Thyroid gland (tissue), 4 donors: Measurements from ENCODE around the gene IFT43. TPM values are rescaled to one million over a fixed set of nuclear protein-coding genes. Genes with fewer than 3 reads are reported as not detected.

Source experiments
- DNase-seq, 2 donors: peaks; one replicate each; pipeline ENCODE4 v3.0.0-alpha.2; 2019
- H3K27ac ChIP-seq, 3 donors: fragments of 200-600 bp; sonication (generic); 1 replicate in 2 of 3; 2 replicates in 1 of 3; pipeline ENCODE4 v1.5.1; 2016 to 2019; ENCODE audit warnings: mild to moderate bottlenecking in 1 of 3, moderate library complexity in 1 of 3
- H3K27me3 ChIP-seq: fragments of 200-600 bp; sonication (generic); one replicate; pipeline ENCODE4 v1.5.1; 2019
- H3K36me3 ChIP-seq, 2 donors: fragments of 200-600 bp; sonication (generic); one replicate each; pipeline ENCODE4 v1.5.1; 2016 to 2019
- H3K4me1 ChIP-seq, 2 donors: fragments of 200-600 bp; sonication (generic); one replicate each; pipeline ENCODE4 v1.5.1; 2017 to 2019
- H3K4me3 ChIP-seq, 3 donors: fragments of 200-600 bp; sonication (generic); replicated peaks in 1 of 3; 1 replicate in 2 of 3; 2 replicates in 1 of 3; pipeline ENCODE4 v1.5.1; 2016; ENCODE audit warnings: mild to moderate bottlenecking in 1 of 3
- H3K9me3 ChIP-seq: fragments of 200-600 bp; sonication (generic); one replicate; pipeline ENCODE4 v1.5.1; 2017
- CTCF ChIP-seq, 6 experiments: fragments of 200-600 bp in 3 of 6; fragments of 450-650 bp in 3 of 6; sonication (generic) in 3 of 6; IDR thresholded peaks; one replicate each; pipeline ENCODE4 v1.5.1; 2016 to 2019; ENCODE audit warnings: antibody characterized with exemption in 6 of 6, mild to moderate bottlenecking in 2 of 6, inconsistent platforms in 1 of 6, moderate library complexity in 1 of 6
- POLR2A ChIP-seq, 2 donors: fragments of 450-650 bp; IDR thresholded peaks; one replicate each; pipeline ENCODE4 v1.6.1; 2017; ENCODE audit warnings: antibody characterized with exemption in 2 of 2, mild to moderate bottlenecking in 2 of 2, moderate library complexity in 1 of 2
- WGBS, 2 donors: methylation state at CpG; one replicate each; pipeline ENCODE4 v1.1.5; 2017; 5-methylcytosine and 5-hydroxymethylcytosine counted together
- intact Hi-C: fragments of 100-400 bp; cut with DNase I; formaldehyde crosslinking; loops from one replicate; pipeline ENCODE4 v1.15.1; 2023
- total RNA-seq, 4 donors: library from RNA; depleted of rRNA; stranded (reverse); fragments of >200 nt; gene quantifications; one replicate each; pipeline ENCODE4 v1.2.3, GENCODE V29; 2016

IFT43 gene
- total RNA-seq, 4 donors from 2014 or later, result 39.0 to 59.8 (median 52.4) TPM

GRCh38 chr14:76112889-76113624 is 127.5 kb downstream of the IFT43 start:
- intact Hi-C loops, result no loop called here
- no peaks in the 10 kb centered on the region for H3K27me3 ChIP-seq
- no peak overlapping the region for H3K4me3 ChIP-seq
- H3K27ac ChIP-seq, result no peak overlapping the region
- no peak for DNase-seq
- no peak for TF ChIP-seq CTCF (IDR thresholded peaks at IDR 0.05)
- TF ChIP-seq POLR2A (IDR thresholded peaks at IDR 0.05), result no peak
- no peaks in the 10 kb centered on the region for H3K36me3 ChIP-seq
- 59 to 66% methylated on average over 18 to 22 of the region's 22 CpGs for WGBS, 2 donors
- H3K4me1 ChIP-seq, result no peaks in the 10 kb centered on the region
- H3K9me3 ChIP-seq, result no peaks in the 10 kb centered on the region

GRCh38 chr14:76113691-76114090 is 128.1 kb downstream of the IFT43 start:
- Histone ChIP-seq H3K9me3 (no peaks in the 10 kb centered on the region), H3K4me1 (no peaks in the 10 kb centered on the region), H3K36me3 (no peaks in the 10 kb centered on the region), H3K27me3 (no peaks in the 10 kb centered on the region), H3K4me3 (no peak overlapping the region), H3K27ac (no peak overlapping the region)
- WGBS, 2 donors, result 28 to 41% methylated on average over 8 of the region's 8 CpGs
- DNase-seq, result no peak
- TF ChIP-seq POLR2A (IDR thresholded peaks at IDR 0.05) (no peak), CTCF (IDR thresholded peaks at IDR 0.05) (no peak)
- intact Hi-C loops, result no loop called here

- Histone ChIP-seq H3K9me3 (no peaks in the 10 kb centered on the region), H3K36me3 (no peaks in the 10 kb centered on the region), H3K4me3 (no peak overlapping the region), H3K4me1 (no peaks in the 10 kb centered on the region), H3K27me3 (no peaks in the 10 kb centered on the region), H3K27ac (no peak overlapping the region)
- TF ChIP-seq CTCF (IDR thresholded peaks at IDR 0.05) (no peak), POLR2A (IDR thresholded peaks at IDR 0.05) (no peak)
- WGBS, 2 donors, result 61 to 72% methylated on average over 2 of the region's 2 CpGs
- intact Hi-C loops, result no loop called here
- no peak for DNase-seq
Observed at GRCh38 chr14:76115010-76115422, 129.5 kb downstream of the IFT43 start.

GRCh38 chr14:76117789-76118484 is 132.4 kb downstream of the IFT43 start:
- Histone ChIP-seq H3K27ac (no peak overlapping the region), H3K9me3 (no peaks in the 10 kb centered on the region), H3K36me3 (no peaks in the 10 kb centered on the region), H3K4me3 (no peak overlapping the region), H3K27me3 (no peaks in the 10 kb centered on the region), H3K4me1 (no peaks in the 10 kb centered on the region)
- no peak for DNase-seq
- WGBS, 2 donors, result 53 to 64% methylated on average over 15 to 16 of the region's 16 CpGs
- intact Hi-C loops, result no loop called here
- TF ChIP-seq POLR2A (IDR thresholded peaks at IDR 0.05) (no peak), CTCF (IDR thresholded peaks at IDR 0.05) (no peak)

- DNase-seq, result no peak
- intact Hi-C loops, result no loop called here
- no peaks in the 10 kb centered on the region for H3K9me3 ChIP-seq
- no peak overlapping the region for H3K4me3 ChIP-seq
- no peaks in the 10 kb centered on the region for H3K4me1 ChIP-seq
- H3K36me3 ChIP-seq, result no peaks in the 10 kb centered on the region
- no peak for TF ChIP-seq POLR2A (IDR thresholded peaks at IDR 0.05)
- TF ChIP-seq CTCF (IDR thresholded peaks at IDR 0.05), result no peak
- H3K27me3 ChIP-seq, result no peaks in the 10 kb centered on the region
- no peak overlapping the region for H3K27ac ChIP-seq
- WGBS, 2 donors, result 56 to 75% methylated on average over 4 of the region's 4 CpGs
Observed at GRCh38 chr14:76118594-76118993, 133.0 kb downstream of the IFT43 start.
